H1 (cell line): ENCODE results near the gene YEATS2. TPM values are rescaled to one million over a fixed set of nuclear protein-coding genes. Genes with fewer than 3 reads are reported as not detected.

Source experiments
- CTCF ChIA-PET: fragments of 300-600 bp; sonication (Branson Sonifier 250); formaldehyde crosslinking; loops from one replicate; lab custom pipeline; 2021; ENCODE audit not compliant: partially characterized antibody; lab: Charles Lee
- POLR2A ChIA-PET: fragments of 300-600 bp; sonication (Branson Sonifier 250); formaldehyde crosslinking; loops from one replicate; lab custom pipeline; 2021; ENCODE audit warnings: inconsistent platforms; ENCODE audit not compliant: partially characterized antibody; lab: Charles Lee
- DNase-seq, 2 experiments: peaks; one replicate each; pipeline versions ENCODE4 v3.0.0 to v3.0.0-alpha.2; 2010 to 2022; ENCODE audit warnings: low spot score in 2 of 2, low read depth in 1 of 2, mixed read lengths in 1 of 2
- FAIRE-seq: peaks from 2 replicates; lab custom pipeline; 2011; peaks lifted over from hg19 to GRCh38; lab: Jason Lieb, UNC
- H2AFZ ChIP-seq: 2 replicates; pipeline ENCODE4 v1.8.1; 2012; ENCODE audit warnings: low read length, inconsistent platforms
- H2AK5ac ChIP-seq: 2 replicates; pipeline ENCODE4 v1.6.1; 2013; ENCODE audit warnings: low read depth, low read length
- H2BK120ac ChIP-seq: replicated peaks from 2 replicates; pipeline ENCODE3; 2013; ENCODE audit warnings: low read depth, low read length, inconsistent platforms
- H2BK12ac ChIP-seq: 2 replicates; pipeline ENCODE4 v1.6.1; 2013; ENCODE audit warnings: low read depth, low read length
- H2BK15ac ChIP-seq: 2 replicates; pipeline ENCODE4 v1.6.1; 2013; ENCODE audit warnings: low read length
- H2BK20ac ChIP-seq: 2 replicates; pipeline ENCODE4 v1.6.1; 2013; ENCODE audit warnings: low read length
- H2BK5ac ChIP-seq: 2 replicates; pipeline ENCODE4 v1.6.1; 2013; ENCODE audit warnings: low read depth, low read length
- H3K14ac ChIP-seq: 2 replicates; pipeline ENCODE4 v1.6.1; 2013; ENCODE audit warnings: inconsistent platforms; ENCODE audit not compliant: insufficient read length
- H3K18ac ChIP-seq: 2 replicates; pipeline ENCODE4 v1.6.1; 2013; ENCODE audit warnings: low read length; ENCODE audit errors: extremely low read depth
- H3K23ac ChIP-seq: 2 replicates; pipeline ENCODE4 v1.6.1; 2013; ENCODE audit warnings: inconsistent platforms; ENCODE audit not compliant: insufficient read length
- H3K23me2 ChIP-seq: 2 replicates; pipeline ENCODE4 v1.6.1; 2013; ENCODE audit warnings: low read depth, low read length
- H3K27ac ChIP-seq: 2 replicates; pipeline ENCODE4 v1.6.1; 2011; ENCODE audit warnings: low read depth, low read length, inconsistent platforms
- H3K27me3 ChIP-seq, 4 experiments: replicated peaks in 1 of 4; 1 replicate in 1 of 4; 2 replicates in 3 of 4; pipeline versions ENCODE4 v1.6.1 to v1.8.1; 2011 to 2013; ENCODE audit warnings: low read length in 3 of 4, mild to moderate bottlenecking in 3 of 4, inconsistent platforms in 2 of 4, mixed read lengths in 2 of 4, moderate library complexity in 1 of 4; ENCODE audit not compliant: control insufficient read depth in 3 of 4, insufficient read depth in 3 of 4; ENCODE audit errors: extremely low read depth in 1 of 4
- H3K36me3 ChIP-seq, 4 experiments: 2 replicates each; pipeline versions ENCODE4 v1.6.1 to v1.8.1; 2011 to 2013; ENCODE audit warnings: mild to moderate bottlenecking in 4 of 4, low read length in 3 of 4, moderate library complexity in 2 of 4, control low read depth in 1 of 4, inconsistent platforms in 1 of 4; ENCODE audit not compliant: insufficient read depth in 4 of 4, control insufficient read depth in 2 of 4
- H3K4ac ChIP-seq: replicated peaks from 2 replicates; pipeline ENCODE3; 2013; ENCODE audit warnings: low read length, low read depth, mixed read lengths, inconsistent platforms; ENCODE audit not compliant: insufficient read length
- H3K4me1 ChIP-seq, 4 experiments: replicated peaks in 1 of 4; 1 replicate in 1 of 4; 2 replicates in 3 of 4; pipeline versions ENCODE4 v1.6.1 to v1.8.1; 2011 to 2013; ENCODE audit warnings: low read length in 3 of 4, inconsistent platforms in 2 of 4, mixed read lengths in 1 of 4; ENCODE audit not compliant: insufficient read depth in 4 of 4, control insufficient read depth in 3 of 4
- H3K4me2 ChIP-seq, 2 experiments: 2 replicates each; pipeline versions ENCODE4 v1.6.1 to v1.8.1; 2011 to 2013; ENCODE audit warnings: low read depth in 2 of 2, low read length in 2 of 2, control low read depth in 1 of 2, inconsistent platforms in 1 of 2, mild to moderate bottlenecking in 1 of 2; ENCODE audit not compliant: insufficient read depth in 1 of 2
- H3K4me3 ChIP-seq, 4 experiments: fragments of 200-600, 300-600 bp in 1 of 4; sonication (generic), shearing (Covaris generic), sonication (Bioruptor Twin) in 1 of 4; 2 replicates each; pipeline versions ENCODE4 v1.5.1 to v1.8.1; 2011 to 2016; ENCODE audit warnings: low read length in 4 of 4, low read depth in 3 of 4, control low read depth in 2 of 4, inconsistent platforms in 2 of 4, mild to moderate bottlenecking in 2 of 4, mixed read lengths in 1 of 4, moderate library complexity in 1 of 4; ENCODE audit not compliant: insufficient read depth in 2 of 4; ENCODE audit errors: extremely low read depth in 1 of 4
- H3K56ac ChIP-seq: replicated peaks from 2 replicates; pipeline ENCODE3; 2013; ENCODE audit warnings: low read depth, mild to moderate bottlenecking, mixed read lengths, low read length, inconsistent platforms; ENCODE audit not compliant: insufficient read length
- H3K79me1 ChIP-seq: 2 replicates; pipeline ENCODE4 v1.6.1; 2013; ENCODE audit warnings: low read depth, low read length, control low read depth
- H3K79me2 ChIP-seq, 2 experiments: 2 replicates each; pipeline versions ENCODE4 v1.6.1 to v1.8.1; 2012 to 2013; ENCODE audit warnings: low read length in 2 of 2, mild to moderate bottlenecking in 2 of 2, inconsistent platforms in 1 of 2; ENCODE audit not compliant: insufficient read depth in 2 of 2, control insufficient read depth in 1 of 2
- H3K9ac ChIP-seq, 4 experiments: replicated peaks in 1 of 4; 1 replicate in 1 of 4; 2 replicates in 3 of 4; pipeline versions ENCODE4 v1.6.1 to v1.8.1; 2011 to 2013; ENCODE audit warnings: low read depth in 3 of 4, low read length in 3 of 4, control low read depth in 2 of 4, mild to moderate bottlenecking in 2 of 4, moderate library complexity in 2 of 4, inconsistent platforms in 1 of 4; ENCODE audit errors: extremely low read depth in 1 of 4
- H3K9me3 ChIP-seq, 2 experiments: 2 replicates each; pipeline versions ENCODE4 v1.6.1 to v1.8.1; 2012 to 2013; ENCODE audit warnings: mild to moderate bottlenecking in 2 of 2, moderate library complexity in 2 of 2, control low read depth in 1 of 2, inconsistent platforms in 1 of 2, low read depth in 1 of 2, low read length in 1 of 2, mixed read lengths in 1 of 2; ENCODE audit not compliant: insufficient read depth in 2 of 2
- H4K20me1 ChIP-seq, 2 experiments: replicated peaks in 1 of 2; 2 replicates each; pipeline versions ENCODE3 to v1.8.1; 2011 to 2013; ENCODE audit warnings: inconsistent platforms in 2 of 2, low read length in 2 of 2, mild to moderate bottlenecking in 1 of 2; ENCODE audit not compliant: insufficient read depth in 2 of 2, control insufficient read depth in 1 of 2
- H4K5ac ChIP-seq: 2 replicates; pipeline ENCODE4 v1.6.1; 2013; ENCODE audit warnings: low read length, low read depth, mixed read lengths, inconsistent platforms; ENCODE audit not compliant: insufficient read length
- H4K8ac ChIP-seq: 2 replicates; pipeline ENCODE4 v1.8.0; 2013; ENCODE audit warnings: mild to moderate bottlenecking, moderate library complexity, low read length, inconsistent platforms; ENCODE audit not compliant: insufficient read depth; ENCODE audit errors: extremely low read depth
- H4K91ac ChIP-seq: replicated peaks from 2 replicates; pipeline ENCODE3; 2013; ENCODE audit warnings: low read length, mixed read lengths, inconsistent platforms; ENCODE audit not compliant: insufficient read length
- BCL11A ChIP-seq, 2 experiments: IDR thresholded peaks; one replicate each; pipeline ENCODE4 v1.6.1; 2011; ENCODE audit warnings: low read depth in 2 of 2, low read length in 2 of 2, mild to moderate bottlenecking in 2 of 2
- CHD1 ChIP-seq: IDR thresholded peaks from 2 replicates; pipeline ENCODE4 v1.6.1; 2012; ENCODE audit warnings: low read depth, low read length, improper control_type of control experiment
- HDAC6 ChIP-seq: IDR thresholded peaks from one replicate; pipeline ENCODE4 v1.7.1; 2012; ENCODE audit warnings: low read depth, mild to moderate bottlenecking, inconsistent platforms, low read length, moderate library complexity
- NANOG ChIP-seq: IDR thresholded peaks from 2 replicates; pipeline ENCODE4 v1.6.1; 2011; ENCODE audit warnings: low read length, low read depth, mild to moderate bottlenecking, inconsistent platforms; ENCODE audit not compliant: insufficient read depth, poor library complexity, severe bottlenecking
- POLR2A ChIP-seq, 2 experiments: IDR thresholded peaks; 1 replicate in 1 of 2; 2 replicates in 1 of 2; pipeline ENCODE4 v1.6.1; 2011; ENCODE audit warnings: low read depth in 2 of 2, low read length in 2 of 2, mild to moderate bottlenecking in 2 of 2; ENCODE audit errors: control extremely low read depth in 1 of 2
- SAP30 ChIP-seq: fragments of 300-600 bp; sonication (generic); IDR thresholded peaks from 2 replicates; pipeline ENCODE4 v1.7.1; 2012; ENCODE audit warnings: low read length, moderate library complexity, mild to moderate bottlenecking, inconsistent platforms; ENCODE audit not compliant: insufficient read depth, insufficient replicate concordance
- SUZ12 ChIP-seq: fragments of 200-600 bp; sonication (generic); IDR thresholded peaks from 2 replicates; pipeline ENCODE4 v1.6.1; 2012; ENCODE audit warnings: mild to moderate bottlenecking, inconsistent platforms, low read length, moderate library complexity, mixed read lengths
- WGBS, 2 experiments: shearing (Covaris generic) in 1 of 2; methylation state at CpG; one replicate each; pipeline versions ENCODE4 v1.1.6 to v1.1.7; 2013 to 2015; ENCODE audit warnings: low lambda C conversion rate in 2 of 2, mixed read lengths in 2 of 2, inconsistent platforms in 1 of 2, low coverage in 1 of 2, missing lambda C conversion rate in 1 of 2; ENCODE audit not compliant: insufficient replicate concordance in 2 of 2, insufficient coverage in 1 of 2, insufficient read length in 1 of 2; ENCODE audit errors: extremely low coverage in 1 of 2, missing lambda C conversion rate in 1 of 2; 5-methylcytosine and 5-hydroxymethylcytosine counted together
- polyA plus RNA-seq, 7 experiments: library from polyadenylated mRNA; depleted of rRNA in 3 of 7; stranded (reverse) in 5 of 7; unstranded in 2 of 7; fragments of >200 nt in 5 of 7; fragments of 200-250 nt in 2 of 7; gene quantifications; 1 replicate in 5 of 7; 2 replicates in 1 of 7; 4 replicates in 1 of 7; pipeline versions ENCODE4 v1.2.1 to v1.2.3, GENCODE V29; 2011 to 2013; ENCODE audit warnings: missing spikeins in 2 of 7, mixed read lengths in 2 of 7
- total RNA-seq: library from RNA; stranded (reverse); fragmentation: NEBNext Ultra II Directional; extraction: Animal tissue kit (Norgen Biotek cat#: 25700); gene quantifications from 2 replicates; pipeline ENCODE4 v1.2.1, GENCODE V29; 2021

The YEATS2 gene
- total and polyA plus RNA-seq, 2 of the 8 experiments (the other 6 are each of a cell fraction or from before 2014, with no cell fraction given), result 35.3 to 53.7 TPM

DNA sequence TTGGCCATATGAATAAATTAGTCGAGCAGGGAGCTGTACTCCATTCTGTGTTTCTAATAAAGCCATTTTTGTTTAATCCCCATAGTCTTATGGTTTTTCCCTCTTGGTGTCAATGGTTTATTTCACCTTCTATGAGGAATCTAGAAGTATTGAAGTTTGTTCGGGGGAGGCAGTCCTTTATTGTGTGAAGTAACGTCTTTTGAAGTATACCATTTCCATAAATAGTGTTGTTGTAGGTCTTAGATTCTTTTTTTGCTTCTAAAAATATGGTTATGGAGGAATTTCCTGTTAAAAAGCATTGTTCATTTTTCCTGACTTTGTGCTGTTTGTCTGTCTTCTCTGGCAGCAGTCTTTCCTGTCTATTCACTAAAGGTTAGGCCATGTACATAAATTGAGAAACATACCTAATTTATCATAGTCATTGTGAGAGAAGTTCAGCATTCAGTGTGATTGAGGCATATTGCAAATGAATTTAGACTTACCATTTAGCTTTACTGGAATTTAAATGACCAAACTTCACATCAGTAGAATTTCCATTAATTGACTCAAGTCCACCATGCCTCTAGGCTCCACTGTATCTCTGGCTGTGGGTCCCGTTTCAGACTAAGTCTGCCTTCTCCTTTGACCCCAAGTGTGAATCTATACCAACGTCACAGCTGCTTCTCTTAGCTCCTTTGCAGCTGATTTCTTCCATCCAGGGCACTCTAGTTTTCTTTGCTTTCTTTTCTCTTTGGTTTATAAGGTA lies 37.3 kb downstream of the YEATS2 start:
- H4K5ac ChIP-seq, result no peak overlapping the region
- 92% methylated on average over 5 of the region's 5 CpGs; no CpG with 5 or more reads in 1 of the 2 experiments for WGBS, 2 experiments
- H3K27ac ChIP-seq, result no peak overlapping the region
- no peak overlapping the region for H2AFZ ChIP-seq
- no peak overlapping the region for H2BK20ac ChIP-seq
- H3K27me3 ChIP-seq, result no peaks in the 10 kb centered on the region
- no peaks in the 10 kb centered on the region for H3K23me2 ChIP-seq
- no peak overlapping the region for H3K4ac ChIP-seq
- no peak overlapping the region for H3K23ac ChIP-seq
- no peaks in the 10 kb centered on the region for H3K4me1 ChIP-seq
- H3K9me3 ChIP-seq, result no peaks in the 10 kb centered on the region
- ChIA-PET POLR2A (interaction anchor here (0.5 kb wide), 1 partner anchor 31 kb away, joined by 4 read pairs; no protein-coding TSS in a partner anchor), CTCF (no interaction called here)
- H2BK120ac ChIP-seq, result no peak overlapping the region
- no peaks in the 10 kb centered on the region for H3K79me1 ChIP-seq
- TF ChIP-seq NANOG, result no peak
- no peak for TF ChIP-seq BCL11A (IDR thresholded peaks at IDR 0.05; ENCODE audit: low read depth in 2 of 2, low read length in 2 of 2)
- no peak for TF ChIP-seq SAP30
- TF ChIP-seq CHD1, result no peak
- TF ChIP-seq SUZ12, result no peak
- TF ChIP-seq HDAC6, result no peak
- TF ChIP-seq POLR2A (IDR thresholded peaks at IDR 0.05; ENCODE audit: control extremely low read depth in 1 of 2, low read depth in 2 of 2, low read length in 2 of 2), result no peak
- no peak overlapping the region for H2BK15ac ChIP-seq
- H2BK5ac ChIP-seq, result no peak overlapping the region
- no peak for FAIRE-seq
- H4K8ac ChIP-seq, result no peak overlapping the region
- peaks cover 0 to 5% of the 10 kb centered on the region in 2 experiments; a peak in 1 of 4 replicates for H3K79me2 ChIP-seq
- H2AK5ac ChIP-seq, result no peak overlapping the region
- no peak overlapping the region for H3K56ac ChIP-seq
- H3K18ac ChIP-seq, result no peak overlapping the region
- no peak for DNase-seq
- no peak overlapping the region for H4K91ac ChIP-seq
- H3K14ac ChIP-seq, result no peak overlapping the region
- peaks cover 2 to 59% (median 33%) of the 10 kb centered on the region in 4 experiments; a peak in 7 of 8 replicates for H3K36me3 ChIP-seq
- H2BK12ac ChIP-seq, result no peak overlapping the region
- no peak overlapping the region for H3K4me3 ChIP-seq
- H3K9ac ChIP-seq, result no peak overlapping the region
- peaks cover 0 to 1% of the 10 kb centered on the region in 2 experiments for H4K20me1 ChIP-seq
- H3K4me2 ChIP-seq, result no peak overlapping the region
